NOMO-1 (cell line): ENCODE measurements around the gene MRGPRG.
"Not testable (repeated sequence)": the region's sequence is repeated elsewhere in the genome, so short reads cannot be mapped to it uniquely, and the experiment has no call there.

Source experiments
- DNase-seq, 2 experiments: peaks; one replicate each; lab custom pipeline; 2025; ENCODE audit not compliant: unreplicated experiment in 2 of 2; lab: John Stamatoyannopoulos, UW

Gene MRGPRG

GRCh38 chr11:3218483-3219280 lies at the start of gene MRGPRG:
Gene MRGPRG (minus strand): TSS chr11:3218813. CDS start chr11:3218813, 0 bp downstream.
- DNase-seq = no peak

- not testable (repeated sequence) for DNase-seq
These were observed 43.9 kb upstream of the MRGPRG start for GRCh38 chr11:3262548-3262947.

- not testable (repeated sequence) for DNase-seq
These were observed 43.2 kb upstream of the MRGPRG start for GRCh38 chr11:3261831-3262230.

GRCh38 chr11:3257509-3257908 lies 38.9 kb upstream of the MRGPRG start:
- DNase-seq = not testable (repeated sequence)

- not testable (repeated sequence) for DNase-seq
These were observed 36.6 kb upstream of the MRGPRG start for GRCh38 chr11:3255241-3255640.

- DNase-seq = not testable (repeated sequence)
These were observed 36.2 kb upstream of the MRGPRG start for GRCh38 chr11:3254773-3255172.

- DNase-seq = no peak
These were observed 26.5 kb upstream of the MRGPRG start for GRCh38 chr11:3245071-3245470.

GRCh38 chr11:3243880-3244279 lies 25.3 kb upstream of the MRGPRG start:
- no peak for DNase-seq

GRCh38 chr11:3237119-3237518 lies 18.5 kb upstream of the MRGPRG start:
- DNase-seq = no peak

GRCh38 chr11:3234846-3235245 lies 16.2 kb upstream of the MRGPRG start:
- DNase-seq = no peak

GRCh38 chr11:3232956-3233355 lies 14.3 kb upstream of the MRGPRG start:
- DNase-seq = no peak

GRCh38 chr11:3231851-3232744 lies 13.5 kb upstream of the MRGPRG start, which contains the start of gene MRGPRE:
Gene MRGPRE (minus strand): TSS chr11:3232417. CDS start chr11:3228799, 3,618 bp downstream.
- DNase-seq = no peak

- DNase-seq = no peak
These were observed 12.9 kb upstream of the MRGPRG start for GRCh38 chr11:3231550-3231850.

GRCh38 chr11:3230636-3231549 lies 12.3 kb upstream of the MRGPRG start:
- no peak for DNase-seq

GRCh38 chr11:3229673-3230630 lies 11.3 kb upstream of the MRGPRG start:
- DNase-seq = no peak

- no peak for DNase-seq
These were observed 9.8 kb upstream of the MRGPRG start for GRCh38 chr11:3228445-3228829.

- peak; percentile 61 to 69 for DNase-seq
These were observed 9.2 kb upstream of the MRGPRG start for GRCh38 chr11:3227568-3228444.

GRCh38 chr11:3226846-3227567 lies 8.4 kb upstream of the MRGPRG start:
- DNase-seq = no peak
